IPS-11a (cell line): ENCODE measurements around the gene NELFA.
A peak's percentile ranks its signal among the peaks of the same experiment; 100 is the strongest.

ENCODE experiments used
- H3K4me3 ChIP-seq: one replicate; pipeline ENCODE4 v1.5.1; 2013; ENCODE audit warnings: low read depth, low read length, control low read depth

The NELFA gene

DNA sequence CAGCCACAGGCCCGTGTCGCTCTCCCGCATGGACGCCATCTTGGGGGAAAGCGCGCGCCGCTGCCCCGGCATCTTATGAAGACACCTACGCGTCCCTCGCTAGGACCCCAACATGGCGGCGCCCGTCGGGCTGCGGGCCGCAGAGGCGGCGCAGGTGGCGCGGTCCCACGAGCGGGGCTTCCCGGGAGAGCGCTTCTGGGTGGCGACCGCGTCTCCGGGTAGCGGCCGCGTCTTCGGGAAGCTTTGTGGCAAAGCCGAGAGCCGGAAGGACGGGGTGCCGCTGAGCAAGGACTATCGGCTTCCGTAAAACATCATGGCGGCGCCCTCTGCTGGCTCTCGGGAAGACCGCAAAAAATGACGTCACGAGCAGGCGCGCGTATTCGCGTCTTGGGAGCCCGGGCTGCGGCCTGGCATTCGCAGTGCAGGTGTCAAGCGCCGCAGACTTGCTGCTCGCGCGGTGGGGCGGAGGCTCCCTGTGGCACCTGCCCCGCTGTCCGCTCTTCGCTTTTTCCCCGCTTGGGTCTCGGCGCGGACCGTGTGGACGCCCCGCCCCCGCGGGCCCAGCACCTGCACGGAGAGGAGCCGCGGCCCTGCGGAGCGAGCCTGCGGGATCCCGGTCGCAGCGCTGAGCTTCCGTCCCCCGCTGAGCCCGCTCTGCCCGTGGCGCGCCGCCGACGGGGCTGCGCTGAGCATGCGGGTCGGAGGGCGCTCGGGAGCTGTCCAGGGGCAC, at the start of gene NELFA:
Gene NELFA, minus strand, starts transcription at position 54 of the 730 bp plus-strand sequence. Its CDS starts 15 bp downstream, at position 39.
- peak within 1 kb of the TSS; percentile 100 for H3K4me3 ChIP-seq

DNA sequence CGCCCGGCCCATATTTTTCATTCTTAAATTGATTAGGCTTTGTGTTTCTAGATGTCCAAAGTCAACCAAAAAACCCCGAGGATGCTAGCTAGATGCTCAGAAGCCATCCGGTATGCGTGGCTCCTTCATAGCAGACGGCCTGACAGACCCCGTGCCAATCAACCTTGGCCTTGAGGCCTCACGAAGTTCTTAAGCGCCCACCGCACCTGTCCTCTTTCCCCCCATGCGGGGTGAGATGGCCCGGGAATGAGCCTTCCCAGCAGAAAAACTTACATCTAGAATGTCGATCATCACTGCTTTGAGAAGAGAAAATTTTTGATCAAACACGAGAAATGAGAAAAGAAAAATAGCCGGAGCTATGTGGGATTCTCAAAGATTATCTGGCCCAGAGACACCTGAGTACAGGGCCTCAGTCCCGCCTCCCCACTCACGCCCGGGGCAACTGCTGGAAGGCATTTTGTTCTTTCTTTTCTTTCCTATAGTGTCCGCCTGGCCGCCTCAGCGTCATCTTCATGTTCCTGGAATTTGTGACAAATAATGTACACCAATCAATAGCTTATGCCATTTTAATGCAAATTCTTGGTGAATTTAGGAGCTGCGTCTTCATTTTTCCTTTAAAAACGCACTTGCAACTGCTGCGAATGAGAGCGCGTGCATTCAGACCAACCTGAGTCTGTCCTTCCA, 48.8 kb upstream of the NELFA start:
- H3K4me3 ChIP-seq: no peak overlapping the region

DNA sequence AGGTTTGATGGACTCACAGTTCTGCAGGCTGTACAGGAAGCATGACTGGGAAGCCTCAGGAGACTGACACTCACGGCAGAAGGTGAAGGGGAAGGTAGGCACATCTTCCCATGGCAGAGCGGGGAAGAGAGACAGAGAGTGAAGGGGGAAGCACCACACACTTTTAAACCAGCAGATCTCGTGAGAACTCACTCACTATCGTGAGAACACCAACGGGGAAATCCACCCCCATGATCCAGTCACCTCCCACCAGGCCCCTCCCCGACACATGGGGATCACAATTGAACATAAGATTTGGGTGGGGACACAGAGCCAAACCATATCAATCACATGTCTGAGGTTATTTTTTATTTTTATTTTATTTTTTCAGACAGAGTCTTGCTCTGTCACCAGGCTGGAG, 45.4 kb upstream of the NELFA start:
- H3K4me3 ChIP-seq: no peak overlapping the region

DNA sequence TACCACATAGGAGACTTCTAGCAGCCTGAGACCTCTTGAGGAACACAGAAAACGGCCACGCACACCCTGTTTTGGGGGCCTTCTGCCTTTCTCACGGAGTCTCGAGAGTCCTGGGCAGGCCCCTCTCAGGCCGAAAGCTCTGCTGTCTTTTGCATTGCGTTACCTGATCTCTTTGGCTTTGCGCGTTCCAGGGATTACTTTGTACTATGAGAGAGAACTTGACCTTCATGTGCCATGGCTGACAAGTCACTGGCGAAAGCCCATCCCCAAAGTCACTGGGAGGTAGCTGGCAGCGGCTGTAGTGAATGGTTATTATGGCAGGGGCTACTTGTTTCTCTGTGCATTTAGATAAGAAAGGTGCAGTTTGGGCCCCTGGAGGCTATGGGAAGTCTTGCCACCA, 42.3 kb upstream of the NELFA start:
- H3K4me3 ChIP-seq: no peak overlapping the region

DNA sequence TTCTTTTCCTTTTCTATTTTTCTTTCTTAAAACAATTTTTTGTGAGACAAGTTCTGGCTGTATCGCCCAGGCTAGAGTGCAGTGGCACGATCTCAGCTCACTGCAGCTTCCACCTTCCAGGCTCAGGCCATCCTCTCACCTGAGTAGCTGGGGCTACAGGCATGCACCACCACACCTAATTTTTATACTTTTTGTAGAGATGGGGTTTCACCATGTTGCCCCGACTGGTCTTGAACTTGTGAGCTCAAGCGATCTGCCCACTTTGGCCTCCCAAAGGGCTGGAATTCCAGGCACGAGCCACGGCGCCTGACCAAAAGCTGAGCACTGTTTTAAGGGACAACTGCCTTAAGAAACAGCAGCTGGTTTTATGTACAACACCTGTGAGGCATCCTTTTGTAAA, 41.0 kb upstream of the NELFA start:
- H3K4me3 ChIP-seq: no peak overlapping the region

DNA sequence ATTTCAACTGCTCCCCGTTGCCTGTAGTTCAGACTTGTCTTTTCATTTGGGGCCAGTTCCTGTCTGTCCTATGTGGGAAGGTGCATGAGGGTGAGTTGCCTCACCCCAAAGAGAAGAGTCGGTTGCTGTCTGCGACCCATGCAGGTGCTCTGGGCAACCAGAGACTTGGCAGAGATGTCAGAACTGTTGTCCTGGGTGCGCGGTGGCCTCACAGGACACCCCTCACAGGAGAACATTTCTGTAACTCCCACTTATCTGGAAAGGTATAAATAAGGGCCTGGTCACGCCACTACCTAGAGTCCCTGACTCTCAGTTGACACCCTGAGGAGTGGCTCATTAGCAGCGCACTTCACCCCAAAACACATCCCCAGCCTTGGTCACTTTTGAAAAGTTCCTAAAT, 40.6 kb upstream of the NELFA start:
- H3K4me3 ChIP-seq: no peak overlapping the region

DNA sequence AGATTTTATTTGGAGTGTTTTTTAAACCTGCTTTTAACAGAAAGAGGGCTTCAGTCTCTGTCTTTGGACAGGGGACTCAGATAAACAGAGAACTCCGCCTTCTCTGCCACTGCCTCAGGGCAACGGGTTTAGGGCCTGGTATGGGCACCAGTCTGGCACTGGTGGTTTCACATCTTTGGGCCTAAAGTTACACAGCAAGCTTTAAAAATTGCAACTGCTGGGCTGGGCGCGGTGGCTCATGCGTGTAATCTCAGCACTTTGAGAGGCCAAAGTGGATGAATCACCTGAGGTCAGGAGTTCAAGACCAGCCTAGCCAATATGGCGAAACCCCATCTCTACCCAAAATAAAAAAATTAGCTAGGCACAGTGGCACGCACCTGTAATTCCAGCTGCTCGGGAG, 40.1 kb upstream of the NELFA start:
- H3K4me3 ChIP-seq: no peak overlapping the region

DNA sequence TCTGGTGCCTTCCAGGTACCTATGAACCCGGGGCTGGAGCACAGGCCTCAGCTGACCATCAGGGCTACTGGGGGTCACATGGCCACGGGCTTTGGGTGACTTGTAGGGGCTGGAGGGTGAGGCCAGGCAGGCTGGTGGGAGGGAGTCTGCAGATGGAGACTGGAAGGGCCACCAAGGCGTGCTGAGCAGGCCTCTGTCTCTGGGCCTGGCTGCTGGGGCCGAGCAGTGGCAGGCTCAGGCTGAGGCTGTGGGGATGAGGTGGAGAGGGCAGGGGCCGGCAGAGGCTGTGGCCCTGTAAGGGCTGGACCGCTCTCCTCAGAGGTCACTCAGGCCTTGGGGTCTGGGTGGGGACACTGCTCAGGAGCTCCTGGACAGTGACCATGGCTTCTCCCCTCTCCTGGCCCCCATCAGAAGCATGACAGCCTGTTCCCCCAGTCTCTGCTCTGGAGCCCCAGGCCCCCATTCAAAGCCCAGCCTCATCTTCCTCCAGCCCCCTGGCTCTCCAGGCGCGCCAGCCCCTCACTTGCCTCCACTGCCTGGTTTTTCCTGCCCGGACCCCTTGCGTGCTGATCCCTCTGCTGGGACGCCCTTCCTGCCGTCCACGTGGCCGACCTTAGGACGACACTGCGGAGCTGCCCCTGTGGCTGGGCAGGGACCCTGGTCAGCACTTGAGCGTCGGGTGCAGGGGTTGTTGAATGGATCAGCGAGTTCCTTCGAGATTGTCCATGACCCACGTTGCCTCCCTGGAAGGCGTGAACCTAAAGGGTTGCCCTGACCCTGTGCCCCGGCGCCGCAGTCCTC, 39.2 kb upstream of the NELFA start:
- no peak overlapping the region for H3K4me3 ChIP-seq

DNA sequence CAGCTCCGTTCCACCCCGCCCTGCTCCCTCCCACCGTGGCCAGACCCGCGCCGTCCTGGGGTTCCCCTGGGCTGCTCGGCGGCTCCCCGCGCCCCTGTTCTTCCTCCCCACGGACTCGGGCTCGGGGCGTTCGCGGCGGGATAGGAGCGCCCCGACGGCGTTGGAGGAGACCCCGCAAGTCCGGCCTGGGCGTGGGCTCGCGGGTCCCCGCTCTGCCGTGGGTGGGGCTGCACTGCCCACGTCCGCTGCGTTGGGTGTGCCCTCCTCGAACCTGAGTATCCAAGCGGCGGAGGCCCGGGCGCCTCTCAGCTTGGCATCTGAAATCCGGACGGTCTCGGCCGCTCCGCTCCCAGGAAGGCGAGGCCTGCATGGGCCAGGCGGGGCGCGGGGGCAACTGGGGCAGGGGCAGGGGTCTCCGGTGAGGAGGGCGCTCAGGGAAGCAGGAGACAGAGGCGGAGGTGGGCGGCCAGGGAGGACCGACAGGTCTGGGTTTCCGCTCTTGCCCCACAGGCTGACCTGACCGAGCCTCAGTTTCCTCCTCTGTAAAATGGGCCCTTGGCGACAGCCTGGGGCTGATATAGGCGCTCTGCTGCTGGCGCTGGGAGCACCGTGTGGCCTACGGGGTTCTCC, 38.4 kb upstream of the NELFA start:
- no peak overlapping the region for H3K4me3 ChIP-seq

DNA sequence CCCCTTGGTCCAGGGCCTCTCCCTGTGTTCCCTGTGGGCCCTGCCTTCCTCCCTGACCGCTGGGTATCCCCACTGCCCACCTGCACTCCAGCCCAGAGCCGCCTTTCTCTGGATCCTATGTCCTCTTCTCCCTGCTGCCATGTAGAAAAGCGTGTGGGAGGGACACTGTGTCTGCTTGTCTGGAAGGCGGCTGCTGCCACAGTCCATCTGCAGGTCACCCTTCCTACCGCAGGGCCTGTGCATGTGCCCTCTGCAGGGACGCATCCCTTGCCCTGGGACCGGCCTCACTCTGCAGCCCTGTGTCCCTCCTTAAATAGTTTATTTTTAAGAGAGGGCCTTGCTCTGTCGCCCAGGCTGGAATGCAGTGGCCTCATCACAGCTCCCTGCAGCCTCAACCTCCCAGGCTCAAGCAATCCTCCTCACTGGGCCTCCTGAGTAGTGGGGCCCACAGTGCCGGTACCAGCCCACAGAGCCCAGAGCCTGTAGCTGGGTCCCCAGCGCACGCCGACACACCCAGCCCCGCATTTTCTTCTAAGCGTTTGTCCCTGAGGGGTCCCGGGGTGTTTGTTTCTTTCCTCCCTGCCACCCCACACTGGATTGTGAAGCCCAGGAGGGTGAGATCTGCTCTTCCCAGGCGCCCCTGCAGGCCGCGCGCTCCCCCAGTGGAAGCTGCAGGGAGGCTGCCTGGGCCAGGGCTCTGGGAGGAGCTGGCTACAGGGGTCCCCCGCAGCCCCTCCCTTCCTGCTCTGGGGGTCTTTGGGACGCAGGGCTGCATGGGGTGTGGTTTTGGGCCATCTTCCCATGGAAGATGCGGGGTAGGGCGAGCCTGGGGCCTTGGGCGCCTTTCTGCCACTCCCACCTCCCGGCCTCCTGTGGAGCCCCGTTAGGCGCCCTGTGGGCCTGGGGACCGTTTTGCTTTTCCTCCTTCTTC, 37.5 kb upstream of the NELFA start:
- H3K4me3 ChIP-seq: no peak overlapping the region

DNA sequence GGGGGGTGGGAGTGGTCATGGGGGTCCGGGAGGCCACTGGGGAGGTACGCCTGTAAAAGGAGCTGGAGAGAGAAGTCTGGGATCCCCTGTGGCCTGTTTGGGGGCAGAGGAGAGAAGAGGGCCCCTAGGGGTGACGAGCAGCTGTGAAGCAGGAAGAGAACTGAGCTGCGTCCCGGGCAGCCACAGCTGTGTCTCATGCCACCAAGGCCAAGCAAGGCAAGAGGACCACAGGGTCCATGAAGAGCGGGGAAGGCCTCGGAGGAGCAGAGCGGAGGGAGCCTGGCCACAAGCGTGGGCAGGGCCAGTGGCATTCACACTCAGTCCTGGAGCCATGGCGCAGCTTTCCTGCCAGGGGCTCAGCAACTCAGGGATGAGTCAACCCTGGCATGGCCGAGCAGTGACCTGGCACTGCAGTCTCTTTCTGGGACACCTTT, 36.8 kb upstream of the NELFA start:
- no peak overlapping the region for H3K4me3 ChIP-seq

DNA sequence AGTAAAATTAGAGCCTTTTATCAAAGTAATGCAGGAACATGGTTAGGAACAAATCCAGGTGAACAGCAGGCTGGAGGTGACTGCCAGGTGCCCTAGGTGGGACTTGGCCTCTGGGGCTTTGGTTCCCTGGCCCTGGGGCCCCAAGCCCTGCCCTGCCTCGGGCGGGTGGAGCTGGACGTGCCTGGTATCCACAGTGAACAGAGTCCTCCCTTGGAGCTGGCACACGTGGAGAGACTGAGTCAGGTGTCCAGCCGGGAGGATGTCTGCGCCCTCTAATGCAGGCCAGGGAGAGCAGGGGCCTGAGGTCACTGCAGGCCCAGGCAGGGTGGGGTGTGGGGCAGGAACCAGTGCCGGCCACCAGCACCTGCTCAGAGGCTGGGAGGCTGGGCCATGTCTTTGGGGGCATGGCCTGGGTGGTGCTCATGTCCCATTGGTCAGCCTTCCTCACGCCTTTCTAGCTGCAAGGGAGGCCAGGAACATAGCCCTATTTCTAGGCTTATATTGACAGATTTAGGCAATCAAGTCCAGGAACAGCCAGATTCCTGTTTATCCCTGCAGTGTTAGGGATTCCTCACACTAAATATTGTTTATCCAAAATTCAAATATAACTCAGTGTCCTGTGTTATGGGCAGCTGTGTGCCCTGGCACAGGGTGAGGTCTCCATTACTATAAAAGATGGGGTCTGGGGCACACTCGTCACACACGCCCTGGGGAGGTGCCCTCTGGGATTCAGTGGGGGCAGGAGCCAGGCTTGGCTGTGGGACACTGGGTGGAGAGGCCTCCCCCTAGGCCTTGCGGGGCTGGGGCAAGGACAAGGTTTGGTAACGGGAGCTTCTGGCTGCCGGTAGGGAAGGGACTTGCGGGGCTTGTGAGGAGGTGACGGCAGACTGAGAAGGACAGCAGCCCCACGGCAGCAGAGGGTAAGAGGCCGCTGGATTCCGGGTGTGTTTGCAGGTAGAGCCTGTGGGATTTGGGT, 36.1 kb upstream of the NELFA start:
- H3K4me3 ChIP-seq: no peak overlapping the region

DNA sequence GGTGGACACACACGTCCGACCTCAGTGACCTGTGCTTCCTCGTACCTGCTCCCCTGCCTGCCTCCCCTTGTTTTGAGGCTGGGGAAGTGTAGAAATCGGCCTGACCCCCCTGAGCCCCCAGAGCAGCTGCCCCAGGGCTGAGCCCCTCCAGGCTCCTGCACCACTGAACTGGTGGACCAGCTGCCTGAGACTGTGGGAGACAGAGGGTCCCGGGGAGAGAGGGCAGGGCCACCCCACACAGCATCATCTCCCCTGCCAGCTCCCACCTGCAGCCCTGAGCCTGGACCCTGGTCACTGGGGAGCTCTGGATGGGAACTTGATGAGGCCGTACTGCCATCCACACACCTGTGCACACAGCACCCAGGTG, 35.3 kb upstream of the NELFA start:
- no peak overlapping the region for H3K4me3 ChIP-seq

DNA sequence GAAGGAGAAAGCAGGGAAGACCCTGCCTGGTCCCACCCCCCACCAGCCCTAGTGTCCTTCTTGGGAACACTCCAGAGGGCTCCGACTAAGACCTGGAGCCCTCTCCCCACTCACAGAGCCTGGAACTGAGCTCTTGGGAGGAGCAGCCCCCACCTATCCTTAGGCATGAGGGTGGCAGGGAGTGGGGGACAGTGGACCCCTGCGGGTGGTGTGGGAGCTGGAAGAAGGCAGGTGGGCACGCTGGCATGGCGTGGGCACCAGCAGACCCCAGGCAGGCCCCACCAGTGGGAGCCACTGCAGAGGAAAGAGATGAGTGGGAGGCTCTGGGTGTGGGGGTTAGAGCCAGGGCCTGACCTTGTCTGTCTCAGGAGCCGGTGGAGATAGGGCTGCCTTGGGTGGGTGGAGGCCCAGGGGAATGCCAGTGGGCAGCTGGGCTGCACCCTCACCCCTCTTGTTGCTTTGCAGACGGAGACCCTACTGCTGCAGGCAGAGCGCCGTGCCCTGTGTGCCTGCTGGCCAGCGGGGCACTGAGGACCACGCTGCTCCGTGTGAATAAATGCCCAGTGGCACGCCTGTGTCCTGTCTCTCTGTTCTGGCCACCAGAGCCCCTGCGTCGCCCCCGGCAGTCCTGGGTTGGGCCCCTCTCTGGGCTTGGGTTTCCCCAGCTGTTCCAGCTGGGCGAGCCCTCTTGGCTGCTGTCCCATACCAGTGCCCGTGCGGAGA, 34.8 kb upstream of the NELFA start:
- no peak overlapping the region for H3K4me3 ChIP-seq

DNA sequence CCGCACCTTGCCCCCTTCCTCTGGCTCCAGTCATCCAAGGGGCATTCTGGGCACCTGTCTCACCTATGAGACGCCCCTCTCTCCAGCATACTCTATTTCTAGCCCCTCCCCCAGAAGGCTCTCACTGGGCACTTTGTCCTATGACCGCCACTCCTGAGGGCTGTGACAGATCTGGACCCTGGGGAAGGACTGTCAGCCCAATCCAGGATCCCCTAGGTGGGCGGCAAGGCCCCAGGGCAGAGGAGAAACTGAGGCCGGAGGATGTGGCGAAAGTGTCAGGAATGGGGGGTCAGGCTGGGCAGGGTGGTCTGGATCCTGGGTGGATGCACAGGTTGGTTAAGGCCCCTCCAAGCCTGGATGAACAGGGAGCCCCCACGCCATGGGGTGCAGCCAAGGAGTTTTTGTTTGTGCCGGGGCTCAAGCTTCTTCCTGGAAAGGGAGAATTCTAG, 34.2 kb upstream of the NELFA start:
- no peak overlapping the region for H3K4me3 ChIP-seq

DNA sequence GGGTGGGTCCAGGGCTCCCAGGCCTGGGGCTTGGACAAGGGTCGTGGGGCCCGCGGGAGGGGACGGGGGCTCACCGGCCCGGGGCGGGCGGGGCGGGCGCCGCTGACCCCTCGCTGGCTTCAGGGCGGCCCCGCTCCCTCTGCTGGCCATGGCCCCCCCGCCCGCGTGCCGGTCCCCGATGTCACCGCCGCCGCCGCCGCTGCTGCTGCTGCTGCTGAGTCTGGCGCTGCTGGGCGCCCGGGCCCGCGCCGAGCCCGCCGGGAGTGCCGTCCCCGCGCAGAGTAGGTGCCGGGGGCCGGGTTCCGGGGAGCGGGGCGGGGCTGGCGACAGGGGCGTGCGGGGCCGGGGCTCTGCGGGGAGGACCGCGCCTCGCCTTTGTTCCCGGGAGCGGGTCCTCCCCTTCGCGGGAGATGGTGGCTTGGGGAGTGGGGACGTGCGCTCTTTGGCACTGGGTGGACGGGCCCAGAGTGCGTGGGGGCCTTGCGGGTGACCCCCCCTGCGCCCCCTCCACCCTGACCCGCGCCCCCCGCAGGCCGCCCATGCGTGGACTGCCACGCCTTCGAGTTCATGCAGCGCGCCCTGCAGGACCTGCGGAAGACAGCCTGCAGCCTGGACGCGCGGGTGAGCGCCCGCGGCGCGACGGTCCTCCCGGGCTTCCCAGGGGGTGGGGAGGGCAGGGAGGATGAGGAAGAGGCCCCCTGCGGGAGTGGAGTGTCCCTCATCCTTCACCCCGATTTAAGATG, 33.6 kb upstream of the NELFA start:
- H3K4me3 ChIP-seq: peak overlapping the region; percentile 51

DNA sequence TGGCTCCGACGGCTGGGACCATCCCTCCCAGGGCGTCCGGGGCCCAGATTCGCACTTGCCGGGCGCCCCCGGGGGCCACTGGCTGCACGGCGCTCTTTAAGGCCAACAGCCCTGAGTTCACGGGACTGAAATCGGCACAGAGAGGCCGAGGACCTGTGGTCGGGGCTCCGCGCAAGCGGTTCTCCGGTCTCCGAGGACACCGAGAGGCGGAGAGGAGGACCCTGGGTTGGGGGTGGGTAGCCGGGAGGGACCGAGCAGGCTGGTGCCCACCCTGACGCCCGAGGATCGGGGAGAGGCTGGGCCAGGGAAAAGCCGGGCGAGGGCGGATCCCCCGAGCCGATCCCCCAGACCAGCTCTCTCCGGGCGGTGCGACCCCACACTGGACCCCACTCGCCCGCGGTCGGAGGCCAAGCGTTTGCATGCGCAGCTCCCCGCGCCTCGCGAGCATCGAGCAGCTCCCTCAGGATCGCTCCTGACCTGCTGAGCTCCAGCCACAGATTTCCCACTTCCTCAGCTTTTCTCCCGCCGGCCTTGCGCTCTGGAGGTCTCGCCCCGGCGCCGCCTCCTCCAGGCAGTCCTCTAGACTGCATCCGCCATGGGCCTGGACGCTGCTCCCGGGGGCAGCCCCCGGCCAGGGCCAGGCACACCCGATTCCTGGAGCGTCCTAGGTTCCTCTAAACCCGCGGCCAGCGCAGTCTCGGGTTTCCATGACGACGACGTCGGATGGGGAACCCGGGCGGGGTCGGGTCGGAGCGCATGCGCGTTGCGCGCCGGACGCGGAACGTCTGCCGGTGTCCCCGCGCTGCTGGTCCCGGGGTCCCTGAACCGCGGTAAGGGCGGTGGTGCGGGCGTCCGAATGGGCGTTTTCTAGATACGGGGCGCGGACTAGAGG, 32.7 kb upstream of the NELFA start:
- H3K4me3 ChIP-seq: peak overlapping the region; percentile 51
